Measurements from ENCODE around the gene BRD4. TPM values are rescaled to one million over a fixed set of nuclear protein-coding genes. Genes with fewer than 3 reads are reported as not detected.

BRD4 gene
- total RNA-seq, 4 donors from 2014 or later = 7.7 to 38.2 (median 31.3) TPM

DNA sequence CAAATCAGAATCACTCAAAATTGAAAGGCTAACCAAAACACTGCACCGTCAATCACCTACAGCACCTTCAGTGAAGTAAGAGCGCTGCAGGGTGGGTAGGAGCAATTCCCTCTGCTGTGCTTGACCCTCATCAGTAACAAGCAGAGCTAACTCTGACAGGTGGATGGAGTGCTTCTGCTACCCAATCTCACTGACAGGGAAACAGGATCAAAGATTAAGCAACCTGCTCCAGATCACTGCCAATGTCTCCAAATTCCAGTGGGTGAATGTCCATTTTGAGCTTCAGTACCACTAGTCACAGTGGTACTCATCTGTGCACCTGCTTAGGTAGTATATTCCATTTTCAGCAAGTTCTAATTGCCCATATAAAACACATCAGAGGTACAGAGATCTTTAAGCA lies 25.2 kb downstream of the BRD4 start:
- Histone ChIP-seq H3K27me3 (no peaks in the 10 kb centered on the region), H3K27ac (no peak overlapping the region), H3K9me3 (no peaks in the 10 kb centered on the region), H3K4me3 (no peak overlapping the region), H3K4me1 (peaks cover 52 to 100% (median 74%) of the 10 kb centered on the region in 3 donors), H3K36me3 (no peaks in the 10 kb centered on the region)
- intact Hi-C loops (cut with DNase I) = no loop called here
- no peak for TF ChIP-seq POLR2A (IDR thresholded peaks at IDR 0.05)
- TF ChIP-seq, protein P1, sequence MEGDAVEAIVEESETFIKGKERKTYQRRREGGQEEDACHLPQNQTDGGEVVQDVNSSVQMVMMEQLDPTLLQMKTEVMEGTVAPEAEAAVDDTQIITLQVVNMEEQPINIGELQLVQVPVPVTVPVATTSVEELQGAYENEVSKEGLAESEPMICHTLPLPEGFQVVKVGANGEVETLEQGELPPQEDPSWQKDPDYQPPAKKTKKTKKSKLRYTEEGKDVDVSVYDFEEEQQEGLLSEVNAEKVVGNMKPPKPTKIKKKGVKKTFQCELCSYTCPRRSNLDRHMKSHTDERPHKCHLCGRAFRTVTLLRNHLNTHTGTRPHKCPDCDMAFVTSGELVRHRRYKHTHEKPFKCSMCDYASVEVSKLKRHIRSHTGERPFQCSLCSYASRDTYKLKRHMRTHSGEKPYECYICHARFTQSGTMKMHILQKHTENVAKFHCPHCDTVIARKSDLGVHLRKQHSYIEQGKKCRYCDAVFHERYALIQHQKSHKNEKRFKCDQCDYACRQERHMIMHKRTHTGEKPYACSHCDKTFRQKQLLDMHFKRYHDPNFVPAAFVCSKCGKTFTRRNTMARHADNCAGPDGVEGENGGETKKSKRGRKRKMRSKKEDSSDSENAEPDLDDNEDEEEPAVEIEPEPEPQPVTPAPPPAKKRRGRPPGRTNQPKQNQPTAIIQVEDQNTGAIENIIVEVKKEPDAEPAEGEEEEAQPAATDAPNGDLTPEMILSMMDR (IDR thresholded peaks at IDR 0.05) = no peak
- WGBS, 2 donors = 85 to 93% methylated on average over 2 of the region's 2 CpGs
- no peak for DNase-seq

DNA sequence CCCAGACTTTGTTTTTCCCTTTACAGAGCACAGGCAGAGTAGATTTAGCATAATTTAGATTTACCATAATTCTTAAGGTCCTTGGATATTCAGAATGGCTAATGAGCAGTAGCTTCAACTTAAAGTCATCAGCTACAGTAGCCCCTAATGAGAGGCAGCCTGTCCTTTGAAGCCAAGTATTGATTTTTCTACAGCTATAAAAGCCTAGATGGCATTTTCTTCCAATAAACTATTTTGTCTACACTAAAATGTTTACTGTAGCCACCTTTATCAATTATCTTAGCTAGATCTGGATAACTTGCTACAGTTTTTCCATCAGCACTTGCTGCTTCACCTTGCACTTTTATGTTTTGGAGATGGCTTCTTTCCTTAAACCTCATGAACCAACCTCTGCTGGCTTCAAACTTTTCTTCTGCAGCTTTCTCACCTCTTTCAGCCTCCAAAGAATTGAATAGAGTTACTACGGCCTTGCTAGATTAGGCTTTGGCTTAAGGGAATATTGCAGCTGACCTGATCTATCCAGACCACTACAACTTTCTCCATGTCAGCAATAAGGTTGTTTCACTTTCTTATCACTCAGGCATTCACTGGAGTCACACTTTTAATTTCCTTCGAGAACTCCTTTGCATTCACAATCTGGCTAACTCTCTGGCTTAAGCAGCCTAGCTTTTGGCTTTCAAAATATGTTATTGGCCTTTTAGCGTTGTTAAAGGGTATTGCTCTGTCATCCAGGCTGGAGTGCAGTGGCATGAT lies 26.6 kb downstream of the BRD4 start:
- no peaks in the 10 kb centered on the region for H3K36me3 ChIP-seq
- 80 to 83% methylated on average over 3 of the region's 3 CpGs for WGBS, 2 donors
- TF ChIP-seq, protein P1 (IDR thresholded peaks at IDR 0.05) = no peak
- no peak for TF ChIP-seq POLR2A (IDR thresholded peaks at IDR 0.05)
- intact Hi-C loops (cut with DNase I) = no loop called here
- H3K9me3 ChIP-seq = no peaks in the 10 kb centered on the region
- peaks cover 46 to 100% (median 85%) of the 10 kb centered on the region in 3 donors for H3K4me1 ChIP-seq
- no peak overlapping the region for H3K4me3 ChIP-seq
- no peak for DNase-seq
- no peak overlapping the region for H3K27ac ChIP-seq
- no peaks in the 10 kb centered on the region for H3K27me3 ChIP-seq

DNA sequence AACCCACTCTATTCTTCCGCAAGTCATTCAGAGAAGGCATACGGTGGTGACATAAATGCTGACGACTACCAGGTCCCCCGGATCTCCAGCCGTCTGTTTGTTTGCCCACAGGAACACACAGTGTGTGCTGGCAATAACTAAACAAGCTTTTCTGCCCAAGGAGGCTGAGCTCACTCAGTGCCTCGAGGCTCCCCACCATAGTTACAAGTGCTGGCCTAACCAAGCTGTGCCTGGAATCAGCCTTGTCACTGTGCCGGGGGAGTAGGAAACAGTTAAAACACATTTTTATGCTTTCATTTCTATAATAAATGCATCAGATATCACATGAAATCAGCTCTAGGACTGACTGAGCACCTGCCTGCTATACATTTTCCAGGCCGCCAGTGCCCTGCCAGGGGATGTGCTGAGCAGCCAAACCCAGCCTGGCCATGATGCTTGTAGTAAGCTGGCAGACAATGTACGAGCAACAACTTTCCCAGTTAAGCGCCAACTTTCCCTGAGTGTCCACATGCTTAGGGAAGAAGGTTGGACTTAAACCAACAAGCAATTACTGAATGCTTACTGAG lies 28.1 kb downstream of the BRD4 start:
- Histone ChIP-seq H3K4me1 (peaks cover 50 to 100% (median 84%) of the 10 kb centered on the region in 3 donors), H3K27ac (peak overlapping the region in 2 of 4 donors; percentile 25 to 53), H3K27me3 (no peaks in the 10 kb centered on the region), H3K4me3 (peak overlapping the region in 1 of 4 donors; percentile 5), H3K9me3 (no peaks in the 10 kb centered on the region), H3K36me3 (no peaks in the 10 kb centered on the region)
- DNase-seq = no peak
- intact Hi-C loops (cut with DNase I) = no loop called here
- 39 to 40% methylated on average over 8 to 10 of the region's 10 CpGs for WGBS, 2 donors
- TF ChIP-seq POLR2A (IDR thresholded peaks at IDR 0.05) = no peak
- TF ChIP-seq, protein P1 (IDR thresholded peaks at IDR 0.05) = no peak

DNA sequence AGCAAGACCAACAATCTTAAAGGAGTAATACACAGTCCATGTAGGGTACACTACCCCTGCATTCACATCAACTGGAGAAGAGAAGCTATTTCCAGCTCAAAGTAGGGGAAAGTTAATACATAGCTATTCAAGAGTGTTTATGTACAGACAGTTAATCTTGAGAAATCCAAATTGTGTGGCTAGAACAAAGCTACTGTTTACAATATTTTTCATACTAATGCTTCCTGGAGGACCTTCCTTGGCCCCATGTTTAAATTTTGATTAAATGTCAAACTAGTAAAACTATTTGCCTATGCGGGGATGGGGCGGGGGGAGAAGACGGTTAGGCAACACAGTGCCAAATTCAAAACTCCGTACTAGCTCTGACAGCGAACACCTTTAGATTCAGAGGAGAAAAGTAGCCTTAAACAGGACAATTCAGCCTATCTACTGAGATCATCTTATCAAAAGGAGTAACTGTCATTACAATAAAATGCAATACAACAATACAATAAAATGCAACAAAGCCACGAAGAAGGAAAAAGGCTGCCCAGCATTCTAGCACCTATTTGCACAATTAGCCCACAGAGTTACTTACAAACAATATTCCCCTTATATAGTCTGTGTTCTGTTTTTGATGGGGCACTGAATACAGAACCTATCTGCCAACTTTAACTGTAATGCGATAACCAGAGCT lies 29.1 kb downstream of the BRD4 start:
- 48 to 55% methylated on average over 7 of the region's 7 CpGs for WGBS, 2 donors
- TF ChIP-seq, protein P1 (IDR thresholded peaks at IDR 0.05) = no peak
- TF ChIP-seq POLR2A (IDR thresholded peaks at IDR 0.05) = no peak
- Histone ChIP-seq H3K36me3 (no peaks in the 10 kb centered on the region), H3K27ac (peak overlapping the region in 2 of 4 donors; percentile 25 to 53), H3K27me3 (no peaks in the 10 kb centered on the region), H3K4me3 (no peak overlapping the region), H3K9me3 (no peaks in the 10 kb centered on the region), H3K4me1 (peaks cover 58 to 100% (median 89%) of the 10 kb centered on the region in 3 donors)
- intact Hi-C loops (cut with DNase I) = no loop called here
- no peak for DNase-seq
